Natural killer cell (primary cell): Measurements from ENCODE around the gene GPR6. TPM values are rescaled to one million over a fixed set of nuclear protein-coding genes. Genes with fewer than 3 reads are reported as not detected.

ENCODE experiments used
- ATAC-seq, 3 donors: fragments of 150-1000 bp in 2 of 3; fragments of 200-7000 bp in 1 of 3; cut with Tn5 transposase; 1 replicate in 1 of 3; 2 replicates in 2 of 3; pipeline ENCODE4 v1.10.0; 2021; ENCODE audit warnings: mild to moderate bottlenecking in 2 of 3, moderate library complexity in 2 of 3
- DNase-seq, 2 donors: peaks; one replicate each; pipeline versions ENCODE4 v3.0.0 to v3.0.0-alpha.2; 2013 to 2021; ENCODE audit warnings: mixed read lengths in 1 of 2
- H3K27ac ChIP-seq: one replicate; pipeline ENCODE4 v1.5.1; 2013; ENCODE audit warnings: mild to moderate bottlenecking, low read length
- H3K27me3 ChIP-seq: one replicate; pipeline ENCODE4 v1.6.1; 2013; ENCODE audit warnings: low read length; ENCODE audit not compliant: control insufficient read depth, insufficient read depth
- H3K36me3 ChIP-seq: one replicate; pipeline ENCODE4 v1.6.1; 2013; ENCODE audit warnings: low read length; ENCODE audit not compliant: control insufficient read depth, insufficient read depth
- H3K4me1 ChIP-seq: one replicate; pipeline ENCODE4 v1.6.1; 2013; ENCODE audit warnings: low read length; ENCODE audit not compliant: control insufficient read depth, insufficient read depth
- H3K4me3 ChIP-seq: one replicate; pipeline ENCODE4 v1.5.1; 2013; ENCODE audit warnings: low read length
- H3K9me3 ChIP-seq: one replicate; pipeline ENCODE4 v1.6.1; 2013; ENCODE audit warnings: low read length; ENCODE audit not compliant: control insufficient read depth, insufficient read depth
- H3K27ac Mint-ChIP-seq, 2 donors: one replicate each; pipeline ENCODE4 v1.8.0; 2022; ENCODE audit warnings: mild to moderate bottlenecking in 2 of 2, mixed read lengths in 2 of 2, moderate library complexity in 1 of 2
- H3K27me3 Mint-ChIP-seq, 2 donors: one replicate each; pipeline ENCODE4 v1.8.0; 2022; ENCODE audit warnings: low read depth in 2 of 2, mixed read lengths in 2 of 2
- H3K36me3 Mint-ChIP-seq: one replicate; pipeline ENCODE4 v1.8.0; 2022; ENCODE audit warnings: mixed read lengths
- H3K4me1 Mint-ChIP-seq, 2 donors: one replicate each; pipeline ENCODE4 v1.8.0; 2022; ENCODE audit warnings: mixed read lengths in 2 of 2
- H3K4me3 Mint-ChIP-seq: one replicate; pipeline ENCODE4 v1.8.0; 2022; ENCODE audit warnings: mild to moderate bottlenecking, moderate library complexity, mixed read lengths
- H3K9me3 Mint-ChIP-seq, 2 donors: one replicate each; pipeline ENCODE4 v1.8.0; 2022; ENCODE audit warnings: mixed read lengths in 2 of 2
- CTCF ChIP-seq: fragments of 200-600 bp; IDR thresholded peaks from one replicate; pipeline ENCODE4 v1.8.0; 2022; ENCODE audit warnings: antibody characterized with exemption
- WGBS: methylation state at CpG from one replicate; pipeline ENCODE4 v1.1.7; 2013; ENCODE audit warnings: missing lambda C conversion rate; ENCODE audit not compliant: insufficient coverage; 5-methylcytosine and 5-hydroxymethylcytosine counted together
- intact Hi-C: fragments of 100-400 bp; cut with micrococcal nuclease; formaldehyde crosslinking; loops from one replicate; pipeline ENCODE4 v1.14.2; 2022
- total RNA-seq, 4 donors: library from RNA; stranded (reverse); fragments of 120-200 nt in 1 of 4; gene quantifications; one replicate each; pipeline versions ENCODE4 v1.2.3 to v1.2.4, GENCODE V29; 2013 to 2022

Gene GPR6
- total RNA-seq, 3 donors from 2014 or later (not counting 1 experiment from before 2014, with no cell fraction given) = not detected

DNA sequence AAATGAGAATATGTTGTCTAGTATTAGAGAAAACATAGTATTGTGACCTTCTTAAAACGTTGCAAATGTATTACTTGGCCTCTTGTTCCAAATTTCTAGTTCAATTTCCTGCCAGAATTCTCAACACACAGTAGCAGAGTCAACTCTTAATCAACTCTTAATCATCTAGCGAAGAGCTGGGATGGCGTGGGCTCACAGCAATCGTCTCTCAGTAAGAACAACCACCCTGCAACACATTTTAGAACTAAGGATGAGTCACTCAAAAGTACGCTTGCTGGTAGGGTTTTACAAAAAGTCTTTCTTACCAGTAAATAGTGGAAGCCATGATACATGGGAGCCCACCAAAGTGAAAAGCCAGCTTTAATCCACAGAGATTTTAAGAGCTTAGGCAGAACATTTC lies 24.6 kb downstream of the GPR6 start:
- Mint-ChIP-seq H3K4me1 (no peaks in the 10 kb centered on the region), H3K36me3 (no peaks in the 10 kb centered on the region), H3K9me3 (no peaks in the 10 kb centered on the region), H3K4me3 (no peak overlapping the region), H3K27me3 (peaks cover 28 to 33% of the 10 kb centered on the region in 2 donors), H3K27ac (no peak overlapping the region)
- Histone ChIP-seq H3K4me1 (no peaks in the 10 kb centered on the region), H3K4me3 (no peak overlapping the region), H3K27ac (no peak overlapping the region), H3K36me3 (no peaks in the 10 kb centered on the region), H3K27me3 (peaks cover 5% of the 10 kb centered on the region), H3K9me3 (no peaks in the 10 kb centered on the region)
- no peak for TF ChIP-seq CTCF
- DNase-seq (no peak), ATAC-seq (no peak)
- intact Hi-C loops = no loop called here
- WGBS = 81% methylated on average over 5 of the region's 5 CpGs

DNA sequence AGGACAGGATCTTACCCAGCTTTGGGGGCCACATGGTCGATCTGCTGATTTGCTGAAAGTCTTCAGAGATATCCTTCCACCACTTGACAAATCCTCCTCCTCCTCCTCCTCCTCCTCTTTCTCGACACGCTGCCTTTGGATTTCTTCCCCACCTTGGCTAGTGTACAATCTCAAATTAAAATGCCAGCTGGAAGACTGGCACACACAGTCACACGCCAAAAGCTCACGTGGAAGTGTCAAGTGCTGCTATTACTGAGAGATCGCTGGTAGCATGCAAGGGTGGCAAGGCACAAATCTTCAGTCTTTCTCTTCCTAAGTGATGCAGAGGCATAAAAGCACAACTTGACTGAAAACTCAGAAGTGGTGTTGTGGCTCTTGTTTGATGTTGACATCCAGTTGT lies 35.3 kb downstream of the GPR6 start:
- no peaks in the 10 kb centered on the region for H3K4me1 ChIP-seq
- intact Hi-C loops = no loop called here
- H3K9me3 ChIP-seq = no peaks in the 10 kb centered on the region
- ATAC-seq (no peak), DNase-seq (no peak)
- no peak overlapping the region for H3K27ac ChIP-seq
- no peak for TF ChIP-seq CTCF
- 81% methylated on average over 6 of the region's 6 CpGs for WGBS
- Mint-ChIP-seq H3K4me1 (no peaks in the 10 kb centered on the region), H3K9me3 (no peaks in the 10 kb centered on the region), H3K27me3 (peaks cover 0 to 3% of the 10 kb centered on the region in 2 donors), H3K27ac (no peak overlapping the region), H3K36me3 (no peaks in the 10 kb centered on the region), H3K4me3 (no peak overlapping the region)
- H3K27me3 ChIP-seq = no peaks in the 10 kb centered on the region
- no peak overlapping the region for H3K4me3 ChIP-seq
- no peaks in the 10 kb centered on the region for H3K36me3 ChIP-seq

- intact Hi-C loops = no loop called here
- 93% methylated on average over 9 of the region's 9 CpGs for WGBS
- Histone ChIP-seq H3K27me3 (no peaks in the 10 kb centered on the region), H3K27ac (no peak overlapping the region), H3K36me3 (no peaks in the 10 kb centered on the region), H3K4me1 (no peaks in the 10 kb centered on the region), H3K9me3 (no peaks in the 10 kb centered on the region), H3K4me3 (no peak overlapping the region)
- DNase-seq (no peak), ATAC-seq (no peak)
- Mint-ChIP-seq H3K27ac (no peak overlapping the region), H3K36me3 (no peaks in the 10 kb centered on the region), H3K4me3 (no peak overlapping the region), H3K9me3 (no peaks in the 10 kb centered on the region), H3K27me3 (peaks cover 0 to 3% of the 10 kb centered on the region in 2 donors), H3K4me1 (peaks cover 0 to 2% of the 10 kb centered on the region in 2 donors)
- no peak for TF ChIP-seq CTCF
These were observed 37.1 kb downstream of the GPR6 start for GRCh38 chr6:110015206-110015605.

- no peak for ATAC-seq
These were observed 39.2 kb downstream of the GPR6 start for GRCh38 chr6:110017306-110017705.

More at GRCh38 chr6:110017306-110017705, 39.2 kb downstream of the GPR6 start:
- H3K27me3 Mint-ChIP-seq = peaks cover 0 to 3% of the 10 kb centered on the region in 2 donors
- H3K9me3 ChIP-seq = no peaks in the 10 kb centered on the region
- no peak overlapping the region for H3K4me3 Mint-ChIP-seq
- peaks cover 7% of the 10 kb centered on the region for H3K4me1 ChIP-seq
- no peaks in the 10 kb centered on the region for H3K36me3 Mint-ChIP-seq
- no peaks in the 10 kb centered on the region for H3K9me3 Mint-ChIP-seq
- H3K4me1 Mint-ChIP-seq = peaks cover 7 to 14% of the 10 kb centered on the region in 2 donors
- H3K36me3 ChIP-seq = no peaks in the 10 kb centered on the region
- intact Hi-C loops = no loop called here
- H3K4me3 ChIP-seq = no peak overlapping the region
- TF ChIP-seq CTCF = no peak
- H3K27me3 ChIP-seq = no peaks in the 10 kb centered on the region
- 83% methylated on average over 6 of the region's 6 CpGs for WGBS
- H3K27ac ChIP-seq = no peak overlapping the region
- no peak for DNase-seq
- H3K27ac Mint-ChIP-seq = no peak overlapping the region
